CD4-positive, alpha-beta T cell treated with Interleukin-6 for 4 hours (primary cell): ENCODE data around the gene AKR1C2.
"Not testable (repeated sequence)": the region's sequence is repeated elsewhere in the genome, so short reads cannot be mapped to it uniquely, and the experiment has no call there.

Source experiments
- DNase-seq: peaks from one replicate; pipeline ENCODE4 v3.0.0-alpha.2; 2020; ENCODE audit warnings: mixed read lengths

Gene AKR1C2

GRCh38 chr10:5003127-5004029 lies at the start of gene AKR1C2:
TSS of gene AKR1C2 (minus strand) at chr10:5003857. CDS start at chr10:5003835, 22 bp downstream.
- DNase-seq = not testable (repeated sequence)

GRCh38 chr10:5052951-5053500 lies 49.4 kb upstream of the AKR1C2 start:
- not testable (repeated sequence) for DNase-seq

GRCh38 chr10:5047912-5048628 lies 44.4 kb upstream of the AKR1C2 start:
- DNase-seq = no peak

GRCh38 chr10:5047055-5047454 lies 43.4 kb upstream of the AKR1C2 start:
- not testable (repeated sequence) for DNase-seq

GRCh38 chr10:5046410-5046809 lies 42.8 kb upstream of the AKR1C2 start:
- no peak for DNase-seq

GRCh38 chr10:5045095-5045494 lies 41.4 kb upstream of the AKR1C2 start:
- DNase-seq = no peak

GRCh38 chr10:5043716-5044115 lies 40.1 kb upstream of the AKR1C2 start:
- no peak for DNase-seq

- DNase-seq = no peak
Observed at GRCh38 chr10:5042922-5043321, 39.3 kb upstream of the AKR1C2 start.

GRCh38 chr10:5041471-5042023 lies 37.9 kb upstream of the AKR1C2 start:
- DNase-seq = no peak

- no peak for DNase-seq
Observed at GRCh38 chr10:5040781-5041470, 37.3 kb upstream of the AKR1C2 start.

GRCh38 chr10:5040010-5040673 lies 36.5 kb upstream of the AKR1C2 start:
- no peak for DNase-seq

GRCh38 chr10:5038733-5039132 lies 35.1 kb upstream of the AKR1C2 start:
- DNase-seq = no peak

GRCh38 chr10:5038101-5038500 lies 34.4 kb upstream of the AKR1C2 start:
- DNase-seq = no peak

- no peak for DNase-seq
Observed at GRCh38 chr10:5036511-5036910, 32.9 kb upstream of the AKR1C2 start.

- no peak for DNase-seq
Observed at GRCh38 chr10:5035356-5035755, 31.7 kb upstream of the AKR1C2 start.

- no peak for DNase-seq
Observed at GRCh38 chr10:5034588-5034987, 30.9 kb upstream of the AKR1C2 start.

- no peak for DNase-seq
Observed at GRCh38 chr10:5033061-5033778, 29.6 kb upstream of the AKR1C2 start.

- not testable (repeated sequence) for DNase-seq
Observed at GRCh38 chr10:5032444-5032843, 28.8 kb upstream of the AKR1C2 start.

GRCh38 chr10:5031588-5031987 lies 27.9 kb upstream of the AKR1C2 start:
- DNase-seq = not testable (repeated sequence)

- no peak for DNase-seq
Observed at GRCh38 chr10:5030989-5031388, 27.3 kb upstream of the AKR1C2 start.

GRCh38 chr10:5025461-5025881 lies 21.8 kb upstream of the AKR1C2 start:
- DNase-seq = not testable (repeated sequence)
